ENCODE data around the gene SNAPIN. TPM values are rescaled to one million over a fixed set of nuclear protein-coding genes. Genes with fewer than 3 reads are reported as not detected.

The SNAPIN gene, protein sequence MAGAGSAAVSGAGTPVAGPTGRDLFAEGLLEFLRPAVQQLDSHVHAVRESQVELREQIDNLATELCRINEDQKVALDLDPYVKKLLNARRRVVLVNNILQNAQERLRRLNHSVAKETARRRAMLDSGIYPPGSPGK
- 10 to 100 TPM; 58.0 to 70.5 TPM for total RNA-seq
- polyA plus RNA-seq (ENCODE audit: insufficient read length in 2 of 2): 10 to 100 TPM; 65.4 to 70.2 TPM
- long read RNA-seq, donor 1, transcript SNAPIN-201 (4 exons, 1,030 nt): major isoform, 27 of 268 reads
- long read RNA-seq, donor 1, transcript SNAPIN-202 (3 exons, 922 nt): minor isoform, 10 of 268 reads
- long read RNA-seq, donor 1, partial matches to known transcripts: 123 of 268 reads
- long read RNA-seq, donor 1, other reads (novel, unspliced or antisense): 101 of 268 reads
- long read RNA-seq, donor 2, transcript SNAPIN-201 (4 exons, 1,030 nt): major isoform, 22 of 106 reads
- long read RNA-seq, donor 2, partial matches to known transcripts: 38 of 106 reads
- long read RNA-seq, donor 2, other reads (novel, unspliced or antisense): 40 of 106 reads
- long read RNA-seq, donor 3, transcript SNAPIN-201 (4 exons, 1,030 nt): major isoform, 23 of 153 reads
- long read RNA-seq, donor 3, transcript SNAPIN-202 (3 exons, 922 nt): minor isoform, 6 of 153 reads
- long read RNA-seq, donor 3, partial matches to known transcripts: 66 of 153 reads
- long read RNA-seq, donor 3, other reads (novel, unspliced or antisense): 54 of 153 reads
- long read RNA-seq, donor 4, transcript SNAPIN-201 (4 exons, 1,030 nt): major isoform, 37 of 669 reads
- long read RNA-seq, donor 4, transcript SNAPIN-202 (3 exons, 922 nt): minor isoform, 8 of 669 reads
- long read RNA-seq, donor 4, partial matches to known transcripts: 425 of 669 reads
- long read RNA-seq, donor 4, other reads (novel, unspliced or antisense): 195 of 669 reads

GRCh38 chr1:153658400-153659174 is at the start of gene SNAPIN:
SNAPIN (plus strand) TSS chr1:153658703; CDS start chr1:153658744, 41 bp downstream.
- peak within 1 kb of the TSS; percentile 92 for H3K4me3 ChIP-seq (ENCODE audit: low read depth, low read length)
- no peaks in the 10 kb centered on the region for H3K9me3 ChIP-seq (ENCODE audit: control insufficient read depth, insufficient read depth, low read length)
- H3K4me1 ChIP-seq (ENCODE audit: control insufficient read depth, insufficient read depth, low read length): peaks cover 14% of the 10 kb centered on the region
- H3K27ac ChIP-seq (ENCODE audit: low read depth, low read length): peak within 1 kb of the TSS; percentile 91
- H3K27me3 ChIP-seq (ENCODE audit: control insufficient read depth, insufficient read depth, low read length): no peaks in the 10 kb centered on the region
- under 1% methylated on average over 50 of the region's 53 CpGs for WGBS (ENCODE audit: insufficient coverage)
- peaks cover 30% of the 10 kb centered on the region for H3K36me3 ChIP-seq (ENCODE audit: control insufficient read depth, insufficient read depth, low read length)
- DNase-seq (ENCODE audit: low read depth in 4 of 6, low spot score in 6 of 6): peak; percentile 79 to 97 (median 85)

DNA sequence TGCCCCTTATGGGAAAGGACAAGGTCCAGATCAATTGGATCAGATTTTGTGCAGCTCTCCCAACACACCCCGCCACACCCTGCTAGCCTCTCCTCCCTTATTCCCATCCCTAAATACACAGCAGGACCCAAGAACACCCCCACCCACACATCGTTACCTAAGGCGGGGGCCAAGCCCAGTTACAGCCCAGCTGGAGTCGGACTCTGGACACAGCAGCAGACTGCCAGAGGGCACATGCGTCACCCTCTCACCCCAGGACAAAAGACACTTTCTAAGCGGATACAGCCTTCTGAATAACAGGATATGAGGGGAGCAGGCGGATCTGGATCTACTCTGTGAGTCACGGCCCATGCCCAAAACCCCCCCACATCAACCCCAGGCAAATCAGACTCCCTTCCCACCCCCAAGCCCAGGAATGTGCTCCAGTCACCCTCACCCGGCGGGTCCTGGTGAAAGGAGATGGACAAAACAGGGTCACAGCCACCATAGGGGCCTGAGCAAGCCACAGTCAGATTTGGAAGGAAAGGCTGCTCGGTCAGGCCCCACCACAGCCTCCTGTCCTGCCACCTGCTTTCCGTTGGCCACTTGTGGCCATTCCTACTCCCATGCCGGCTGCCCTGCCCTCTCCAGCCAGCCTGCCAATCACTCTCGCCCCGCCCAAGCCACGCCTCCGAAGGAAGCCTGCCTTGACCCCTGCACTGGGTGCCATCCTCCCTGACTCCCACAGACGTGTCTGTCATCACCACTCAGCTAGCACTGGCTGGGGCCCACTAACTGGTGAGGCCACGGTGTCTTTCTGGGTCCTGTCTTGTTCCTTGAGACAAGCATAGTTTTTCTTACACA is 49.5 kb upstream of the SNAPIN start:
- H3K27ac ChIP-seq (ENCODE audit: low read depth, low read length): peak overlapping the region; percentile 54
- WGBS (ENCODE audit: insufficient coverage): 36% methylated on average over 19 of the region's 19 CpGs

GRCh38 chr1:153609585-153609907 is 49.0 kb upstream of the SNAPIN start:
- no peak overlapping the region for H3K4me3 ChIP-seq (ENCODE audit: low read depth, low read length)
- H3K36me3 ChIP-seq (ENCODE audit: control insufficient read depth, insufficient read depth, low read length): peaks cover 31% of the 10 kb centered on the region
- peaks cover 50% of the 10 kb centered on the region for H3K4me1 ChIP-seq (ENCODE audit: control insufficient read depth, insufficient read depth, low read length)
- DNase-seq (ENCODE audit: low read depth in 4 of 6, low spot score in 6 of 6): no peak
- no peaks in the 10 kb centered on the region for H3K9me3 ChIP-seq (ENCODE audit: control insufficient read depth, insufficient read depth, low read length)
- WGBS (ENCODE audit: insufficient coverage): 83% methylated on average over 2 of the region's 6 CpGs
- peak overlapping the region; percentile 54 for H3K27ac ChIP-seq (ENCODE audit: low read depth, low read length)
- H3K27me3 ChIP-seq (ENCODE audit: control insufficient read depth, insufficient read depth, low read length): no peaks in the 10 kb centered on the region

More for the DNA sequence above, 49.5 kb upstream of the SNAPIN start:
- Histone ChIP-seq H3K4me3 (ENCODE audit: low read depth, low read length) (peak overlapping the region; percentile 21), H3K27me3 (ENCODE audit: control insufficient read depth, insufficient read depth, low read length) (no peaks in the 10 kb centered on the region), H3K4me1 (ENCODE audit: control insufficient read depth, insufficient read depth, low read length) (peaks cover 50% of the 10 kb centered on the region), H3K36me3 (ENCODE audit: control insufficient read depth, insufficient read depth, low read length) (peaks cover 31% of the 10 kb centered on the region), H3K9me3 (ENCODE audit: control insufficient read depth, insufficient read depth, low read length) (no peaks in the 10 kb centered on the region)
- DNase-seq (ENCODE audit: low read depth in 4 of 6, low spot score in 6 of 6): peak in 1 of 6 donors; percentile 48

- H3K9me3 ChIP-seq (ENCODE audit: control insufficient read depth, insufficient read depth, low read length): no peaks in the 10 kb centered on the region
- no peak overlapping the region for H3K4me3 ChIP-seq (ENCODE audit: low read depth, low read length)
- H3K27ac ChIP-seq (ENCODE audit: low read depth, low read length): no peak overlapping the region
- no peaks in the 10 kb centered on the region for H3K27me3 ChIP-seq (ENCODE audit: control insufficient read depth, insufficient read depth, low read length)
- DNase-seq (ENCODE audit: low read depth in 4 of 6, low spot score in 6 of 6): no peak
- 20% methylated on average over 1 of the region's 4 CpGs for WGBS (ENCODE audit: insufficient coverage)
- H3K4me1 ChIP-seq (ENCODE audit: control insufficient read depth, insufficient read depth, low read length): peaks cover 50% of the 10 kb centered on the region
- H3K36me3 ChIP-seq (ENCODE audit: control insufficient read depth, insufficient read depth, low read length): peaks cover 31% of the 10 kb centered on the region
Measured at GRCh38 chr1:153610334-153610733, 48.2 kb upstream of the SNAPIN start.

GRCh38 chr1:153610811-153611301 is 47.6 kb upstream of the SNAPIN start:
- peaks cover 50% of the 10 kb centered on the region for H3K4me1 ChIP-seq (ENCODE audit: control insufficient read depth, insufficient read depth, low read length)
- H3K27me3 ChIP-seq (ENCODE audit: control insufficient read depth, insufficient read depth, low read length): no peaks in the 10 kb centered on the region
- no peak overlapping the region for H3K27ac ChIP-seq (ENCODE audit: low read depth, low read length)
- peaks cover 27% of the 10 kb centered on the region for H3K36me3 ChIP-seq (ENCODE audit: control insufficient read depth, insufficient read depth, low read length)
- no peak overlapping the region for H3K4me3 ChIP-seq (ENCODE audit: low read depth, low read length)
- H3K9me3 ChIP-seq (ENCODE audit: control insufficient read depth, insufficient read depth, low read length): no peaks in the 10 kb centered on the region
- 100% methylated on average over 2 of the region's 7 CpGs for WGBS (ENCODE audit: insufficient coverage)
- DNase-seq (ENCODE audit: low read depth in 4 of 6, low spot score in 6 of 6): no peak

- H3K9me3 ChIP-seq (ENCODE audit: control insufficient read depth, insufficient read depth, low read length): no peaks in the 10 kb centered on the region
- peaks cover 50% of the 10 kb centered on the region for H3K4me1 ChIP-seq (ENCODE audit: control insufficient read depth, insufficient read depth, low read length)
- H3K4me3 ChIP-seq (ENCODE audit: low read depth, low read length): peak overlapping the region; percentile 43
- no peak for DNase-seq (ENCODE audit: low read depth in 4 of 6, low spot score in 6 of 6)
- H3K27ac ChIP-seq (ENCODE audit: low read depth, low read length): peak overlapping the region; percentile 82
- H3K36me3 ChIP-seq (ENCODE audit: control insufficient read depth, insufficient read depth, low read length): peaks cover 22% of the 10 kb centered on the region
- 71% methylated on average over 1 of the region's 1 CpG for WGBS (ENCODE audit: insufficient coverage)
- no peaks in the 10 kb centered on the region for H3K27me3 ChIP-seq (ENCODE audit: control insufficient read depth, insufficient read depth, low read length)
Measured at GRCh38 chr1:153611356-153611755, 47.1 kb upstream of the SNAPIN start.

DNA sequence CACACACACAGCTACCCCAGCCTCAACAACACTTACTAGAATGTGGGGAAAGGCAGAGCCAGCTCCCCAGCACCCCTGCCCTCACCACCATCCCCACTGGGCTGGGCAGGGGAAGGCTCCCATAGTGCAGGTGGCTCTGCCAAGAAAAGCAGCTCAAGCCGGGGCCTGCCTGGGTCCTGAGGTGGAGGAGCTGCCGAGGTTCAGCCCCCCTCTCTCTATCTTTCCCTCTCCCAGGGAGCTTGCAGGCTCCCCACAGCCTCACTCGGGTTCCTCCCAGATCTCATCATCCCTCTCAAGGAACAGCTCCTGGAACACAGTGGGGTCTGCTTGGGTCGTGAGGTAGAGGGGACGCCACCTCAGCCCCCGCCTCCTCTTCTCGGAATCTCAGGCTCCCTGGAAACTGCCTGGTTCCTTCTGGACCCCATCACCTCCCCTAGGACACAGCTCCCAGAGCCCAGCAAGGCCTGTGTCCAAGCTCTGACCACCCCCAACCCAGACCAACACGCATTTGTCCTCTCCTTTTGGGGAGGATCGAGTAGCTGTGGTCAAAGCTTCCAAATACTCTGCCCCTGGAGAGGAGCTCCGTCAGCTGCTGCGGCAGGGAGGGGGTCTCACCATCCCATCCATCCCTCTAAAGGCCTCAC is 46.3 kb upstream of the SNAPIN start:
- WGBS (ENCODE audit: insufficient coverage): 39% methylated on average over 9 of the region's 11 CpGs
- peaks cover 56% of the 10 kb centered on the region for H3K4me1 ChIP-seq (ENCODE audit: control insufficient read depth, insufficient read depth, low read length)
- peak overlapping the region; percentile 82 for H3K27ac ChIP-seq (ENCODE audit: low read depth, low read length)
- H3K9me3 ChIP-seq (ENCODE audit: control insufficient read depth, insufficient read depth, low read length): no peaks in the 10 kb centered on the region
- no peaks in the 10 kb centered on the region for H3K27me3 ChIP-seq (ENCODE audit: control insufficient read depth, insufficient read depth, low read length)
- H3K36me3 ChIP-seq (ENCODE audit: control insufficient read depth, insufficient read depth, low read length): peaks cover 15% of the 10 kb centered on the region
- H3K4me3 ChIP-seq (ENCODE audit: low read depth, low read length): peak overlapping the region; percentile 43
- peak in 1 of 6 donors; percentile 39 for DNase-seq (ENCODE audit: low read depth in 4 of 6, low spot score in 6 of 6)

DNA sequence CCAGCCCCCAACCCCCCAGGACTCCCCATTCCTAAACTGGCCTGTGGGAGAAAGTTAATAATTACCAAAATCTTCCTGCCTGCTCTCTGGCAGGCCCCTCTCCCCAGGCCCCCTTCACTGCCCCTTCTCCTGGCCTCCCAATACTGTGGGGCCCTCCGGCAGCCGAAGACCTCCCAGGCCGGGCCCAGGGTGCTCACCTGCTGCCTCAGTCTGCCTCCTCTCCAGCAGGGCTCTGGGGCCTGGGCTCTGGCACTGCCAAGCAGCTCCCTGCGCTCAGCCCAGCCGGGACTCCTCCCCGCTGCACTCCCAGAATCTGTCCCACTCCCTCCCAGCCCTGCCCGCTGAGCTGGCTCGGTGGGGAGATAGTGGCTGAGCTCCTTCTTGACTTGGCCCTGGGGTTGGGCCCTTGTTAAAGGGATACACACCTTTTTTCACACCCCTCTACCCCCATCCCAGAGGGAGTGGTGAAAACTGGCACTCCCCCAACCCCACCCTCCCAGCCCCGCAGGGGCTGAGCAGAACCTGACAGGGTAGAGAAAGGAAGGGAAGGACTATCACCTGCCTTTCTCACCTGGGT is 45.7 kb upstream of the SNAPIN start, which contains the start of gene S100A16:
Gene S100A16, minus strand, starts transcription at position 383 of the 577 bp plus-strand sequence. CDS start 4,986 bp downstream, outside the sequence.
- 32% methylated on average over 6 of the region's 9 CpGs for WGBS (ENCODE audit: insufficient coverage)
- Histone ChIP-seq H3K27me3 (ENCODE audit: control insufficient read depth, insufficient read depth, low read length) (no peaks in the 10 kb centered on the region), H3K4me1 (ENCODE audit: control insufficient read depth, insufficient read depth, low read length) (peaks cover 54% of the 10 kb centered on the region), H3K36me3 (ENCODE audit: control insufficient read depth, insufficient read depth, low read length) (peaks cover 9% of the 10 kb centered on the region), H3K27ac (ENCODE audit: low read depth, low read length) (peak within 1 kb of the TSS; percentile 82), H3K9me3 (ENCODE audit: control insufficient read depth, insufficient read depth, low read length) (no peaks in the 10 kb centered on the region), H3K4me3 (ENCODE audit: low read depth, low read length) (peak within 1 kb of the TSS; percentile 43)
- peak in 2 of 6 donors; percentile 38 to 71 for DNase-seq (ENCODE audit: low read depth in 4 of 6, low spot score in 6 of 6)

All from spinal cord (tissue), 10 donors.